Mammary microvascular endothelial cell (primary cell): ENCODE measurements around the gene GCM1. TPM values are rescaled to one million over a fixed set of nuclear protein-coding genes. Genes with fewer than 3 reads are reported as not detected.

Experiments
- total RNA-seq: library from RNA; depleted of rRNA; stranded (reverse); fragments of >200 nt; gene quantifications from 2 replicates; pipeline ENCODE4 v1.2.3, GENCODE V29; 2015

The GCM1 gene
- total RNA-seq, result under 0.01 TPM in 1 of 2 replicates, not detected in the other

GRCh38 chr6:53148684-53149083 lies at the start of gene GCM1:
TSS of gene GCM1 (minus strand) at chr6:53148841. CDS start at chr6:53145632, 3,209 bp downstream.

Other genes starting within 250 kb of the GCM1 start
- gene GSTA3, start 239.1 kb downstream of the GCM1 start, total RNA-seq, result not detected in 2 replicates
- gene GSTA4, start 153.6 kb downstream of the GCM1 start, total RNA-seq, result 21.2 and 23.8 TPM in 2 replicates
- gene CILK1, start 87.0 kb downstream of the GCM1 start, total RNA-seq, result 6.1 and 6.8 TPM in 2 replicates
- gene FBXO9, start 83.4 kb downstream of the GCM1 start, total RNA-seq, result 13.4 and 14.7 TPM in 2 replicates
- gene ELOVL5, start 200.1 kb upstream of the GCM1 start, total RNA-seq, result 73.9 and 77.2 TPM in 2 replicates